Glutamatergic neuron (in vitro differentiated cells): ENCODE measurements around the gene TRPM3. TPM values are rescaled to one million over a fixed set of nuclear protein-coding genes. Genes with fewer than 3 reads are reported as not detected.

Experiments
- DNase-seq: peaks from one replicate; pipeline ENCODE4 v3.0.0; 2022
- H3K27ac Mint-ChIP-seq: one replicate; pipeline ENCODE4 v1.8.0; 2020; ENCODE audit warnings: mild to moderate bottlenecking, mixed read lengths, inconsistent platforms; ENCODE audit not compliant: unreplicated experiment
- H3K27me3 Mint-ChIP-seq: one replicate; pipeline ENCODE4 v1.8.0; 2020; ENCODE audit warnings: mild to moderate bottlenecking, moderate library complexity, mixed read lengths, inconsistent platforms; ENCODE audit not compliant: unreplicated experiment
- H3K36me3 Mint-ChIP-seq: one replicate; pipeline ENCODE4 v1.8.0; 2020; ENCODE audit warnings: mild to moderate bottlenecking, mixed read lengths, inconsistent platforms; ENCODE audit not compliant: unreplicated experiment
- H3K4me1 Mint-ChIP-seq: one replicate; pipeline ENCODE4 v1.8.0; 2020; ENCODE audit warnings: mild to moderate bottlenecking, low read depth, mixed read lengths, inconsistent platforms; ENCODE audit not compliant: unreplicated experiment
- H3K4me3 Mint-ChIP-seq: one replicate; pipeline ENCODE4 v1.8.0; 2020; ENCODE audit warnings: mild to moderate bottlenecking, mixed read lengths, inconsistent platforms; ENCODE audit not compliant: unreplicated experiment
- H3K9me3 Mint-ChIP-seq: one replicate; pipeline ENCODE4 v1.8.0; 2020; ENCODE audit warnings: mild to moderate bottlenecking, moderate library complexity, mixed read lengths, inconsistent platforms; ENCODE audit not compliant: unreplicated experiment
- CTCF ChIP-seq: fragments of 200-600 bp; sonication (generic); IDR thresholded peaks from one replicate; pipeline ENCODE4 v1.5.0; 2021; ENCODE audit not compliant: partially characterized antibody, unreplicated experiment
- total RNA-seq: library from RNA; stranded (reverse); fragmentation: NEBNext Ultra II Directional; extraction: Animal tissue kit (Norgen Biotek cat#: 25700); gene quantifications from one replicate; pipeline ENCODE4 v1.2.1, GENCODE V29; 2021; ENCODE audit not compliant: unreplicated experiment

Gene TRPM3
- total RNA-seq, 1 donor from 2014 or later: 3.3 TPM

- no peaks in the 10 kb centered on the region for H3K4me1 Mint-ChIP-seq
- H3K4me3 Mint-ChIP-seq: no peak overlapping the region
- no peaks in the 10 kb centered on the region for H3K36me3 Mint-ChIP-seq
- DNase-seq: no peak
- TF ChIP-seq CTCF: no peak
- H3K9me3 Mint-ChIP-seq: no peaks in the 10 kb centered on the region
- H3K27ac Mint-ChIP-seq: no peak overlapping the region
- peaks cover 2% of the 10 kb centered on the region for H3K27me3 Mint-ChIP-seq
Observed at GRCh38 chr9:70772601-70773000, 348.8 kb downstream of the TRPM3 start.

- H3K27me3 Mint-ChIP-seq: peaks cover 2% of the 10 kb centered on the region
- peaks cover 1% of the 10 kb centered on the region for H3K4me1 Mint-ChIP-seq
- no peak overlapping the region for H3K27ac Mint-ChIP-seq
- H3K36me3 Mint-ChIP-seq: no peaks in the 10 kb centered on the region
- H3K4me3 Mint-ChIP-seq: no peak overlapping the region
- no peak for TF ChIP-seq CTCF
- no peak for DNase-seq
- no peaks in the 10 kb centered on the region for H3K9me3 Mint-ChIP-seq
Observed at GRCh38 chr9:70765946-70766345, 355.5 kb downstream of the TRPM3 start.

GRCh38 chr9:70761139-70761670 lies 360.2 kb downstream of the TRPM3 start:
- TF ChIP-seq CTCF: no peak
- Mint-ChIP-seq H3K4me1 (peaks cover 1% of the 10 kb centered on the region), H3K9me3 (no peaks in the 10 kb centered on the region), H3K36me3 (no peaks in the 10 kb centered on the region), H3K4me3 (no peak overlapping the region), H3K27me3 (peaks cover 2% of the 10 kb centered on the region), H3K27ac (no peak overlapping the region)
- DNase-seq: no peak

- DNase-seq: no peak
- peaks cover 1% of the 10 kb centered on the region for H3K4me1 Mint-ChIP-seq
- peaks cover 2% of the 10 kb centered on the region for H3K27me3 Mint-ChIP-seq
- H3K36me3 Mint-ChIP-seq: no peaks in the 10 kb centered on the region
- H3K4me3 Mint-ChIP-seq: no peak overlapping the region
- no peaks in the 10 kb centered on the region for H3K9me3 Mint-ChIP-seq
- no peak overlapping the region for H3K27ac Mint-ChIP-seq
- TF ChIP-seq CTCF: no peak
Observed at GRCh38 chr9:70760228-70760627, 361.2 kb downstream of the TRPM3 start.

GRCh38 chr9:70753311-70753710 lies 368.1 kb downstream of the TRPM3 start:
- Mint-ChIP-seq H3K4me3 (no peak overlapping the region), H3K27me3 (no peaks in the 10 kb centered on the region), H3K4me1 (no peaks in the 10 kb centered on the region), H3K27ac (no peak overlapping the region), H3K9me3 (peaks cover 3% of the 10 kb centered on the region), H3K36me3 (no peaks in the 10 kb centered on the region)
- no peak for DNase-seq
- no peak for TF ChIP-seq CTCF
